Skeletal muscle satellite cell (primary cell): ENCODE results near the gene PRKCE.
A peak's percentile ranks its signal among the peaks of the same experiment; 100 is the strongest.
"Not testable (repeated sequence)": the region's sequence is repeated elsewhere in the genome, so short reads cannot be mapped to it uniquely, and the experiment has no call there.

ENCODE experiments used
- H3K27me3 ChIP-seq: 2 replicates; pipeline ENCODE4 v1.7.0; 2013; ENCODE audit warnings: low read length; ENCODE audit not compliant: control insufficient read depth, insufficient read depth
- H3K36me3 ChIP-seq: 2 replicates; pipeline ENCODE4 v1.7.0; 2013; ENCODE audit warnings: mild to moderate bottlenecking, control low read depth, low read length; ENCODE audit not compliant: insufficient read depth
- H3K4me1 ChIP-seq: 2 replicates; pipeline ENCODE4 v1.7.0; 2013; ENCODE audit warnings: low read length; ENCODE audit not compliant: control insufficient read depth, insufficient read depth
- H3K4me2 ChIP-seq: 2 replicates; pipeline ENCODE4 v1.7.0; 2013; ENCODE audit warnings: mild to moderate bottlenecking, low read length
- H3K4me3 ChIP-seq: 2 replicates; pipeline ENCODE4 v1.7.0; 2013; ENCODE audit warnings: low read length
- H3K9ac ChIP-seq: 2 replicates; pipeline ENCODE4 v1.7.0; 2013; ENCODE audit warnings: mild to moderate bottlenecking, low read depth, low read length, moderate library complexity
- H3K9me3 ChIP-seq: replicated peaks from 2 replicates; pipeline ENCODE4 v1.7.0; 2013; ENCODE audit warnings: mild to moderate bottlenecking, control low read depth, low read length

Gene PRKCE

GRCh38 chr2:45690231-45690630 is 38.8 kb downstream of the PRKCE start:
- no peaks in the 10 kb centered on the region for H3K27me3 ChIP-seq
- H3K9me3 ChIP-seq: no peaks in the 10 kb centered on the region

DNA sequence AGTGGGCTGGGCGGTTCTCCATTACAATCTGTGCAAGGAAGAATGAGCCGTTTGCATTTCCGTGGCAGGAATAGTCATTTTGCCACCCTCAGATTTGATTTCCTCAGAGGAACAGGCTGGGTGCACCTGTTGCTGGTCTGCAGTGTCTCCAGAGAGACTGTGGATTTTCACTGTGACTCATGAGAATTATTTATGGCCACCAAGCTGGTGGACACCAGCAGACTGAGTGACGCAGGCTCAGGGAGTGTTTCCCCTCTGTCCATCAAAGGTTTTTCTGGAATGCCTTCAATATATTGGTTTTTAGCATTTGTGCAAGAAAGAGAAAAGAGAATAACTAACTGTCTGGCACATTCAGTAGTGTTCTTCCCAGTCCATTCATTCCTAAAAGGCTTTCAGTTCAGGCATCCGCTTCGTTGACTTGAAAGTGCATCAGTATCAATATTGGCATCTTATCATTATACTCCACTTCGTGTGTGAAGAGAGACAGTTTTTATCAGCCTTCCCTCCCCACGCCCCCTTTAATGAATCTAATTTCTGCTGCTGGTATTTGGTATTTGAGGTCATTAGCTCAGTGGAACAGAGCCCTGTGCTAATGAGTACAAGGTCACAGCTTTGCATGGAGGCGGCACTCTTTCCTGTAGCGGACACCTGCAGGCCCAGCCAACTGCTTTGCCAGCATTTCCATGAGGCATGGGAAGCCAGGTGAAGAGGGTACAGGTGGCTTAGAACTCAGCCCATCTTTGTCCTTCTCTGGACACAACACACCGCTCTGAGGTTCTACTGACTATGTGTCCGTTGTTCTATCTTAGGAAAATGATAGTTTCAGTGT is 39.9 kb downstream of the PRKCE start:
- Histone ChIP-seq H3K9me3 (no peaks in the 10 kb centered on the region), H3K9ac (no peak overlapping the region), H3K27me3 (no peaks in the 10 kb centered on the region), H3K4me2 (no peak overlapping the region), H3K36me3 (no peaks in the 10 kb centered on the region), H3K4me1 (peaks cover 6% of the 10 kb centered on the region), H3K4me3 (no peak overlapping the region)

More at GRCh38 chr2:45690231-45690630, 38.8 kb downstream of the PRKCE start:
- no peak overlapping the region for H3K4me2 ChIP-seq
- H3K36me3 ChIP-seq: no peaks in the 10 kb centered on the region
- no peak overlapping the region for H3K4me3 ChIP-seq
- H3K4me1 ChIP-seq: peaks cover 6% of the 10 kb centered on the region
- no peak overlapping the region for H3K9ac ChIP-seq

DNA sequence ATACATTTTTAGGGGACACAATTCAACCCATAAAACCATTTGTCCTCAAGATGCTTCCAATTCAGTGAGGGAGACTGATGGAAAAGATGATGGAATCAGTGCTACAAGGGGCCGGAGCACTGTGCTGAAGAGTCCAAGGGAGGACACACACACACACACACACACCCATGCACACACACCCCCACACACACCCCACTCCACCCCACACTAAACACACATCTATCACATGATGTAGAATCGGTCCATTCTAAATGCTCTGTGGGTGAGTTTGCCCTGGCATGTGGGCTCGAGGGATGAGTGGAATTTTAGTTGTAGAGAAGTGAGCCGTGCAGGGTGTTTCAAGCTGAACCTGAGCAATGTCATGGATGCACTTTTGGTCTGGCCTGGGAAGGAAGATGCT is 41.1 kb downstream of the PRKCE start:
- Histone ChIP-seq H3K4me1 (peaks cover 6% of the 10 kb centered on the region), H3K36me3 (no peaks in the 10 kb centered on the region), H3K4me2 (no peak overlapping the region), H3K9me3 (no peaks in the 10 kb centered on the region), H3K9ac (no peak overlapping the region), H3K27me3 (no peaks in the 10 kb centered on the region), H3K4me3 (no peak overlapping the region)

GRCh38 chr2:45695480-45696007 is 44.1 kb downstream of the PRKCE start:
- not testable (repeated sequence) for H3K36me3 ChIP-seq, H3K9ac ChIP-seq, H3K4me2 ChIP-seq, H3K4me3 ChIP-seq, H3K9me3 ChIP-seq, H3K27me3 ChIP-seq
- peaks cover 21% of the 10 kb centered on the region for H3K4me1 ChIP-seq

GRCh38 chr2:45696708-45697107 is 45.2 kb downstream of the PRKCE start:
- Histone ChIP-seq H3K4me2 (no peak overlapping the region), H3K9me3 (no peaks in the 10 kb centered on the region), H3K4me3 (no peak overlapping the region), H3K36me3 (no peaks in the 10 kb centered on the region), H3K4me1 (peaks cover 16% of the 10 kb centered on the region), H3K27me3 (no peaks in the 10 kb centered on the region), H3K9ac (no peak overlapping the region)

DNA sequence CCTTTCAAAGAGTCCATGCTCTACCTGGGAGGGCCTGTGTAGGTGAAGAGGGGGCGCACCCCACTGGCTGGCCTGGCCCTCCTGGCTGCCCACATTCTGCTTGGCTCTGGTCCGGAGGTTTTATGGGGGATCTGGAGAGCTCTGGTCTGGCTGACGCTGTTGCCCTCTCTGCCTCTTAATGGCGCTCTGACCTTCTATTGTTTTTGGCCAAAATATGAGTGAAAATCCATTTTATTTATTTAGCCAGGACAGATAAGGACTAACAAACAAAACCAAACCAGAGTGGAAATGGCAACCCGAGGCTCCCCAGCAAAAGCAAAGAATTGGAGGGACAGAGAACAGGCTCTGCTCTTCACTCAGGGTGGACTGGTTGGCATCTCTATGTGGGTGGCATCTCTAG is 45.7 kb downstream of the PRKCE start:
- H3K36me3 ChIP-seq: no peaks in the 10 kb centered on the region
- H3K9me3 ChIP-seq: no peaks in the 10 kb centered on the region
- H3K9ac ChIP-seq: no peak overlapping the region
- no peak overlapping the region for H3K4me3 ChIP-seq
- H3K4me2 ChIP-seq: no peak overlapping the region
- H3K4me1 ChIP-seq: peaks cover 16% of the 10 kb centered on the region
- no peaks in the 10 kb centered on the region for H3K27me3 ChIP-seq

GRCh38 chr2:45698554-45698953 is 47.1 kb downstream of the PRKCE start:
- H3K36me3 ChIP-seq: no peaks in the 10 kb centered on the region
- no peaks in the 10 kb centered on the region for H3K27me3 ChIP-seq
- peaks cover 16% of the 10 kb centered on the region for H3K4me1 ChIP-seq
- no peak overlapping the region for H3K4me2 ChIP-seq
- no peaks in the 10 kb centered on the region for H3K9me3 ChIP-seq
- H3K4me3 ChIP-seq: no peak overlapping the region
- no peak overlapping the region for H3K9ac ChIP-seq

DNA sequence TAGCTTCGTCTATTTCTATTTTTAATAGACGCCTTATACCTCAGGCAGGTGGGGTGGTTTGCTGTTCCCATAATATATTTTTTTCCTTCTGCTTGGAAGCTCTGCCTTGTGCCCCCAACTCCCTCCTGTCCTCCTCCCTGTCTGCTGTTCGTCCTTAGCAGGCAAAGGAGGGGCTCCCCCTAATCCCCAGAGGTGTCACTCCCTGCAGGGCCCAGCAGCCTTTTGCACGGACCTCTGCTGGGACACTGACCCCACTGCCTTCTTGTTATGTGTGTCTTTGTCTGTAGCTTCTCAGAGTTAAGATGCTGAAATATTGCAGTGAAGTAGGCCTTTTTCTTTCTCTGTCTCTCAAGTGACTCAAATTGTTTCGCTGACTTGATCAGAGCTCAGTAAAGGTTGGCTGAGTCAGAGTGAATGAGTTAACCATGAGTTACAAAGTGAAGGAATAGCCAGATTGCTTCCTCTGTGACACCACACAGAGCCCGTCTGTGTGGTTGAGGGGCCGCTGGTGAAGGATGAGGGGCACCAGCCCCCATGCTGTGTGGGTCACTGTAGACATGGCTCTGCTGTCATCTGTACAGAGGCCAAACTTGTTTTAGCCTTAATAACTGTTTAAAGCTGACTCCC is 47.7 kb downstream of the PRKCE start:
- Histone ChIP-seq H3K4me3 (no peak overlapping the region), H3K9me3 (no peaks in the 10 kb centered on the region), H3K36me3 (no peaks in the 10 kb centered on the region), H3K27me3 (no peaks in the 10 kb centered on the region), H3K9ac (no peak overlapping the region), H3K4me1 (peaks cover 16% of the 10 kb centered on the region), H3K4me2 (peak overlapping the region; percentile 33)

GRCh38 chr2:45700407-45701013 is 49.0 kb downstream of the PRKCE start:
- peaks cover 16% of the 10 kb centered on the region for H3K4me1 ChIP-seq
- H3K4me2 ChIP-seq: no peak overlapping the region
- H3K9me3 ChIP-seq: no peaks in the 10 kb centered on the region
- H3K9ac ChIP-seq: no peak overlapping the region
- no peak overlapping the region for H3K4me3 ChIP-seq
- H3K27me3 ChIP-seq: no peaks in the 10 kb centered on the region
- H3K36me3 ChIP-seq: no peaks in the 10 kb centered on the region

GRCh38 chr2:45705233-45705632 is 53.8 kb downstream of the PRKCE start:
- Histone ChIP-seq H3K4me3 (no peak overlapping the region), H3K9ac (no peak overlapping the region), H3K9me3 (no peaks in the 10 kb centered on the region), H3K27me3 (no peaks in the 10 kb centered on the region), H3K4me2 (no peak overlapping the region), H3K36me3 (no peaks in the 10 kb centered on the region), H3K4me1 (no peaks in the 10 kb centered on the region)

DNA sequence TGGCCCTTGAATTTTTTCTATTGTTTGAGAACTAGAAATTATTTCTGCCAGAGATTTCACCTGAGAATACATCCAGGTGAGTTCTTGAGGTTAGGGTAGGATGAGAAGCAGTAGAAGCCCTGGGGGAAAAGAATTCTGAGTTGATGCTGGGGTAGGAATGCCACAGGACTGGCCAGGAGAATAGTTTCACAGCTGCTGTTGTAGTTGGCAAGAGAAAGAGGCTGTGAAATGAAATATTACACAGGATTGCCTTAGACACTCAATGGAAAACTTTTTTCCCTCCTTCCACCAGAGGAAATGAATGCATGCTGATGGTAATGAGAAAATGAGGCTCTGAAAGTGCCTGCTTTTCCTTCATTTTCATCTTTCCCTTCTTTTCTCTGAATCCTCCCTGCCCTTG is 54.6 kb downstream of the PRKCE start:
- no peaks in the 10 kb centered on the region for H3K36me3 ChIP-seq
- no peaks in the 10 kb centered on the region for H3K27me3 ChIP-seq
- no peak overlapping the region for H3K9ac ChIP-seq
- no peak overlapping the region for H3K4me3 ChIP-seq
- H3K4me1 ChIP-seq: no peaks in the 10 kb centered on the region
- no peak overlapping the region for H3K4me2 ChIP-seq
- no peaks in the 10 kb centered on the region for H3K9me3 ChIP-seq
